Measurements from ENCODE around the gene AUTS2. TPM values are rescaled to one million over a fixed set of nuclear protein-coding genes. Genes with fewer than 3 reads are reported as not detected.

Gene AUTS2
- total RNA-seq, 1 experiment from 2014 or later, result 256 TPM

GRCh38 chr7:70134029-70134770, 535.9 kb downstream of the AUTS2 start:
- no peak overlapping the region for H2BK12ac ChIP-seq (ENCODE audit: insufficient read length, low read depth, low read length)
- no peak overlapping the region for H3K14ac ChIP-seq (ENCODE audit: insufficient read depth, low read length)
- H3K4me2 ChIP-seq (ENCODE audit: insufficient read depth, insufficient read length, low read length), result no peak overlapping the region
- Mint-ChIP-seq H3K27ac (no peak overlapping the region), H3K4me1 (peaks cover 9 to 25% of the 10 kb centered on the region in 2 experiments), H3K9me3 (no peaks in the 10 kb centered on the region), H3K27me3 (ENCODE audit: low read depth) (no peaks in the 10 kb centered on the region), H3K36me3 (ENCODE audit: insufficient read depth in 1 of 3, low read depth in 3 of 3) (no peaks in the 10 kb centered on the region), H3K4me3 (no peak overlapping the region)
- H4K8ac ChIP-seq (replicated peaks; ENCODE audit: insufficient read length, low read depth, low read length), result no peak overlapping the region
- H3K4ac ChIP-seq (ENCODE audit: low read depth, low read length), result no peak overlapping the region
- no peak overlapping the region for H3T11ph ChIP-seq (ENCODE audit: low read length)
- H3K56ac ChIP-seq (ENCODE audit: insufficient read length, low read depth, low read length), result no peak overlapping the region
- no peaks in the 10 kb centered on the region for H3K9me3 ChIP-seq (ENCODE audit: control insufficient read depth, low read depth, low read length)
- no peak overlapping the region for H3K9ac ChIP-seq (ENCODE audit: extremely low read depth, insufficient read length, low read length)
- no peak overlapping the region for H2AFZ ChIP-seq (ENCODE audit: low read length)
- DNase-seq, result no peak
- H3K27ac ChIP-seq (ENCODE audit: insufficient read length, low read depth, low read length), result no peak overlapping the region
- H4K91ac ChIP-seq (ENCODE audit: insufficient read length, low read depth, low read length), result no peak overlapping the region
- H3K27me3 ChIP-seq (ENCODE audit: insufficient read depth, low read length), result no peaks in the 10 kb centered on the region
- no peak overlapping the region for H2BK5ac ChIP-seq (ENCODE audit: insufficient read length, low read length)
- WGBS (ENCODE audit: extremely low coverage, insufficient read length, low lambda C conversion rate), result no CpG with 5 or more reads among the region's 8 CpGs
- H2BK20ac ChIP-seq (ENCODE audit: low read depth, low read length, poor library complexity, severe bottlenecking), result no peak overlapping the region
- no peak overlapping the region for H3K23ac ChIP-seq (ENCODE audit: insufficient read length, low read depth, low read length)
- H2BK15ac ChIP-seq (ENCODE audit: low read depth, low read length), result no peak overlapping the region
- no peaks in the 10 kb centered on the region for H4K20me1 ChIP-seq (ENCODE audit: control insufficient read depth, insufficient read depth, insufficient read length)
- no peak overlapping the region for H3K18ac ChIP-seq (ENCODE audit: insufficient read length, low read depth, low read length)
- no peak overlapping the region for H2AK5ac ChIP-seq (ENCODE audit: insufficient read length, low read length)
- H3K23me2 ChIP-seq (ENCODE audit: insufficient read length, low read depth, low read length, poor library complexity, severe bottlenecking), result no peaks in the 10 kb centered on the region
- no peak for TF ChIP-seq CTCF (conservative IDR thresholded peaks at IDR 0.05)
- H3K79me2 ChIP-seq (ENCODE audit: insufficient read depth, low read length), result no peaks in the 10 kb centered on the region
- no peak overlapping the region for H2BK120ac ChIP-seq (ENCODE audit: low read depth, low read length, poor library complexity, severe bottlenecking)
- H3K79me1 ChIP-seq (ENCODE audit: insufficient read depth, low read depth, low read length, poor library complexity, severe bottlenecking), result no peaks in the 10 kb centered on the region
- H4K5ac ChIP-seq (ENCODE audit: insufficient read length, low read depth, low read length), result no peak overlapping the region
- no peaks in the 10 kb centered on the region for H3K4me1 ChIP-seq (ENCODE audit: insufficient read depth, low read length)

Data from H9 (cell line).